ENCODE data around the gene SLC22A16.

Gene SLC22A16

DNA sequence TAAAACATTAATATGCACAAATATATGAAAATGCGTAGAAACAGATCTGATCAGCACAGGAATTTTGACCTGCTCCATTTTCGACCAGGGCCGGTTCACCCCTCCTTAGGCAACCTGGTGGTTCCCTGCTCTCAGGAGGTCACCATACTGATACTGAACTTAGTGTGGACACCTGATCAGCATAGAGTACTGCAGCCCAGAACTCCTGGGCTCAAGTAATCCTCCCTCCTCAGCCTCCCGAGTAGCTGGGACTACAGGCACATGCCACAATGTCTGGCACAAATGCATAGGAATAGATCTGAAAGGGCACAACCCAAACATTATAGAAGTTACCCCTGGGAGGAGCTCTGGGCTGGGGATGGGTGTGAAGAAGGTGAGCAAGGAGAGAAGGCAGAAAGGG lies 36.4 kb downstream of the SLC22A16 start:
- DNase-seq: no peak

DNA sequence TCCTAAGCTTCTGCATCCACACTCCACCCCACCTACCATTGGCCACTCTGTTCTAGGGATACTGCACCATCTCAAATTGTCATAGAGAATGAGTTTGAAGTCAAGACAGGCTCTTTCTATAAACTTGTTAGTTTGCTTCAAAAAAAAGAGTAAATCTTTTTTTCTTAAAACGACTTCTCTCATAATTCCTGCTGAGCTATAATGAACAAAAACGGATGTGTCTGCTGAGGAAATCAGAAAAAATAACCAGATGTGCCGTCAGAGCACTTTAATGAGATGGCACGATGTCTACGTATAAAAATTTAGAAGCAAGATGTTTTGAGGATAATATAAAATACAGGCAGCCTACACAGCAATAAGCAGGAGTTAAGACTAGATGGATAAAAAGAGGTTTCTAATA lies 37.1 kb downstream of the SLC22A16 start:
- no peak for DNase-seq

DNA sequence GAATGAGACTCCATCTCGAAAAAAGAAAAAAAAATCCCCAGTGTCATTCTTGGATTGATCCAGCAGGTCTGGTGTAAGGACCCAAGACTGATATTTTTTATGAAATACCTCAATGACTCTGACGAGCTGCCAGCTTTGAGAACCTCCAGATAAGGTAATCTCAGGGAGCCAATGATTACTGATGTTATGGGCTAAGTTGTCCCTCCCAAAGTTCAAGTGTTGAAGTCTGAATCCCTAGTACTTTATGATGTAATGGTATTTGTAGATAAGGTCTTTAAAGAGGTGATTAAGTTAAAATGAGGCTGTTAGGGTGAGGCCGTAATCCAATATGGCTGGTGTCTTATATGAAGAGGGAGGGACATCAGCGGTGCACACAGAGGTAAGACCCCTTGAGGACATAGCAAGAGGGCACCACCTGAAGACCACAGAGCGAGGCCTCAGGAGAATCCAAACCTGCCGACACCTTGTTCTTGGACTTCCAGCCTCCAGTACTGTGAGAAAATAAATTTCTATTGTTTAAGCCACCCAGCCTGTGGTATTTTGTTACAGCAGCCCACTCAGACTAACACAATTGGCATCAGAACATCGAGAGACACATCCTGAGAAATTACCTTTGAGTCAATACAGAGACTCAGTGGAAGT lies 41.3 kb downstream of the SLC22A16 start:
- no peak for DNase-seq

DNA sequence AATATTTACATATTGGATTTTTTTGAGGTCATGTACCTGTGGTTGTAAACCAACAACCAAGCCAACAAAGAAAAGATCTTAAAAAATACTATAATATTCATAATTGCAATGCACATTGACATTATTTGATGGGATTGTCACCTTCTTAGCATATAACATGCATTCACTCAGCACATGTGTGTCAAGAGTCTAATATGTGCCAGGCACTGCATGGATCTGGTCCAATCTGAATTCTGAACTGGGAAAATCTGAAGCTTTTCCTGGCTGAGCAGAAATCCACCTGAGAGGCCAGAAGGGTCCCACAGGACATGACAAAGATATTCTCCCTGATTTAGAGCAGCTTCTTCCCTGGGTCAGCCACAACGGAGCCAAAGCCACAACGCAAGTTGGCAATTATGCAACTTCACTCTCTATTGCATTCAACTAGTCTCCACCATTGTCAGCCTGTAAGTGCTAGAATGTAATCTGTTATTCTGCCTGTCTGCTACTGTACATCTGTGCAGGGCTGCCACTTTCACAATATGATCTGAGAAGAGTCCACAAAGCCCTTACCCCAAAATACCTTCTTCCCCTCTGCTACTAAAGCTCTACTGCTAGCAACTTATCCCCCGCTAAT lies 44.0 kb downstream of the SLC22A16 start:
- DNase-seq: no peak

DNA sequence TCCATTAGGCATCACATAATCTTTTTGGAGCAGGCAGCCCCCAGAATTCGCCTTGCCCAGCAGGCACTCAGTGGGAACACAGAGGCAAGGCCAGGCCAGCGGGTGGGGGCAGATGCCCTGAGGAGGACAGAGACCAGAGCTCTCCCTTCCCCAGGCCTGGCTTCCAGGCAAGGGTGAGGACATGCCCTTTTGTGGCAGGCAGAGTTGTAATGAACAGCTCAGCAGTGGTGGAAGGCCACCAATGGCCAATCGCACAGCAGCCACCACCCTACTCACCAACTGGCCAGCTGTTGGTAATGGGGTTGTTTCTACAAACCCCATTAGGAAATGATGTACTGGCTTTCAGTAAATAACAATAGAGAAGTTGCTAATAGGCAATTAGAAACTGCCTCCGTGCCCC lies 45.7 kb downstream of the SLC22A16 start:
- no peak for DNase-seq

DNA sequence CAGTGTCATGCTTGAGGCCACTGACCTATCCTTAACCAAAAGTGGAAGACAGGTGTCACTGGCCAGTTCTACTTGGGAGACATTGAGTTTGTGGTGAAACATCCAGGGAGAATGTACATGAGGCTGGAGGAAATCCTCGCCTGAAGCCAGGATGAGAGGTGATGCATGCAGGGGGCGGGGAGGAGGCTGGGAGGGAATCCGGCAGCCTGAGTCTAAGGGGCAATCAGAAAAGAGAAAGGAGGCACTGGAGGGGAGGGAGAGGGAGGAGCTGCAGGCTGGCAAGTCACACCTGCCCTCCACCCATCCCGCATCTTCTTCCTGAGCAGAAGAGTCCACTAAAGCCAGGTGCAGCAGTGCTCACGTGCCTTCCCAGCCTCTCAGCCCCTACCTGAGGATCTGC lies 46.2 kb downstream of the SLC22A16 start:
- no peak for DNase-seq

DNA sequence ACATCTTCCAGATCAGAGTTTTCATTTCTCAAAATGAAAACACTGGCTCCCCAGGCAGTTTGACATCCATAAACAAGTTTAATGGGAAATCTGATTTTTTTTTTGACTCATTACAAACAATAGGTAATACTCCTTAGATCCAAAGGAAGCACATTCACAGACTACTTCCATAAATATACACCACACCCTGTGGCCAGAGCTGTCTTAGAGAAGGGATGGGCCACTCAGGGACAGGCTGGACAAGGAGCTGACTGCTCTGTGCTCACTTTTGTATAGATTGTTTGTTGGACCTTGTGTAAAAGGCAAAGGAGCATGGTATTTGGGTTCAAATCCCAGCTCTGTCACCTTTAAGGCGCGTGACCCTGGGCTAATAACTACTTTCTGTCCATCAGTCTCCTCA lies 48.3 kb downstream of the SLC22A16 start:
- DNase-seq: no peak

DNA sequence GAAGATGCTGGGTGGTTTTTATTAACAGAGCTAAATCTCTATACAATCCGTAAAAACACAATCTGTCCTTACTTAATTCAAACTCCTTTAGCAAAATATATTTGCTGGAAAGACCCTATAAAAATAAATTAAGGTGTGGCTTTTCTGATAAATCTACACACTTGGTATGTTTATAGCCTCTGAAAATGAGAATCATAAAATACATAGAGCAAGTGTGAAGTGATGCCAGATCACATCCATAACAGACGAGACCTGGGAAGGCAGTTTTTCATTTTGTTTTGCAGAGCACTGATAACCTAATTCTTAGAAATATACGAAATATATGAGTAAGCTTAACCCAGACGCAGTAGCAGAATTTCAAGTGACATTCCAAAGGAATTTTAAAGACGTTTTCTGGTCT lies 50.6 kb downstream of the SLC22A16 start:
- DNase-seq: no peak

DNA sequence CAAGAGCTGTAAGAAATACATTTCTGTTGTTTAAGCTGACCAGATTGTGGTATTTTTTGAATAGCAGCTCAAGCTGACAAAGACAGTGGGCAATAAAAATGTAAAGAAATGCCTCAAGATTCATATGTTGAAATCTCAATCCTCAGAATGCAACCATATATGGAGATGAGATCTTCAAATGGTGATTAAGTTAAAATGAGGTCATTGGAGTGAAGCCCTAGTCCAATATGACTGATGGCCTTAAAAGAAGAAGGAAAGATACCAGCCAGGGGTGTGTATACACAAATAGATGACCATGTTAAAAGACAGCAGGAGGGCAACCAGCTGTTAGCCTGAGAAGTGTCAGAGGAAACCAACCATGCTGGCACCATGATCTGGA lies 54.0 kb downstream of the SLC22A16 start:
- DNase-seq: no peak

DNA sequence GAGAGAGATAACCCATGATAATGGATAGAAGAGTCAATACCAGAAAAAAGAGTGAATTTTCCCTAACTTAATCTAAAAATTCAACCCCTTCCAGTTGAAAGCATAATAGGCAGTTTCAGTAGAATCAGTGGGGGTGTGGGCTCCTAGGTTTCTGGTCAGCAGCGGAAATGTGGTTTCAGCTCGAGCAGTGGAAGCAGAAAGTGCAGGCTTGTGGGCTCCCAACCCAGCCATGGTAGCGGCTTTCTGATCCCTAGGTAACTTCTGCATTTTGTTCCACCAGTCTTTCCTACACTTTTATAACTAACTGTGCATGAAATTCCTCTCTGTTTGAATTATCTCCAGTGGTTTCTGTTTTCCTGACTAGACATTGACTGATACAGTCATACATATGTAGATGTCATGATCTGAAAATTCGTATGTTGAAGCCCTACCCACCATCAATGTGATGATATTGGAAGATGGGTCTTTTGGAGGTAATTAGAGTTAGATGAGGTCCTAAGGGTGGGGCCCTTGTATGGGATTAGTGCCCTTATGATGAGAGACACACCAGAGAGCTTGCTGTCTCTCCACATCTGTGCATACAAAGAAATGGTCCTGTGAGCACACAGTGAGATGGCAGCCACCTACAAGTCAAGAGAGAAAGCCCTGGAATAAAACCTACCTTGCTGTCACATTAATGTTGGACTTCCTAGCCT lies 54.5 kb downstream of the SLC22A16 start:
- DNase-seq: no peak

DNA sequence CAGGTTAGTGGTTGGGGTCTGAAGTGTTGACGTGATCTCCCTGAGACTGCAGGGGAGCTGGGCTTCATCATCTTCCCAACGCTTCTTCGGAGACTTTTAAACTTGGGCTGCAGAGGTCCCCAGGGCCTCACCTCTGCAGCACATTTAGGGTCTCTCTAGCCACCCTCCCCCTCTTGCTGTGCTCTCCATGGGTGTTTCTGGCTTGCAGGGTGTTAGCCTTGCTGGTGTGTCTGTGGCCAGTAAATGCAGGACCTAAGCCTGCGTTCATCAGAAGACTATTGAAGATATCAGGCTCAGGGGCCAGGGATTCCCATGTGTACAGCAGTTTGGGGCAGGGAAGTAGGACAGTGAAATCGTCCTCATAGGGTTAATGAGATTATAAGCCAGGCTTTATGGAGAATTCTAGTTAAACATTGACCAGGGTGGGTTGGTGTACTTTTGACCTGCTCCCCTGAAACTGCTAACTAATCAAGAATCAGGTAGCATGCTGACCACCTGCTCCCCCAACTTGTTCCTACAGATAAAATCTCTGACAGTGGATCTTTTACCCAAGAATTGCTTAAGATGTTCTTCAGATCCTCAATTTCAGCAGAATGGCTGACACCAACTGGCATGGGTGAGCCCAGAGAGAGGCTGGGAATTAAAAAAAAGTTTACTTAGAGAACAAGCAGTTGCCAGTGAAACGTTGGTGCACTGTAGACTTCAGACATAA lies 57.2 kb downstream of the SLC22A16 start:
- no peak for DNase-seq

DNA sequence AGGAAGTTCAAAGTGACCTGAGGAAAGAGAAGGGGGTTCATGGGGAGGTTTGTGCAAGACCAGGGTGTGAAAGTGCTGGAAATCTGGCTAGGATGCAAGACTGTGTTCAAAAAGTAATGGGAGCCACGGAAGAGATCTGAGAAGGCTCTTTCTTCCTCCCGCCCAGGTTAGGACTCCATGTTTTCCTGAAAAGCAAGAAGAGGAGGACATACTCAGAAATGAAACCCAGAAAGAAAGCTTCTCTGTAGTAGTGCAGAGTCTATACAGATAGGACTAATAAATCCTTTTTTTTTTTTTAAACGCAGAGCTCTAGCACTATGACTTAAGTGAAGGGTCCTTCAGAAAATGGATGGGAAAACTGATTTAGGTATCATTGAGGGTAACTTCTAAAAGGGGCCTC lies 57.8 kb downstream of the SLC22A16 start:
- DNase-seq: no peak

DNA sequence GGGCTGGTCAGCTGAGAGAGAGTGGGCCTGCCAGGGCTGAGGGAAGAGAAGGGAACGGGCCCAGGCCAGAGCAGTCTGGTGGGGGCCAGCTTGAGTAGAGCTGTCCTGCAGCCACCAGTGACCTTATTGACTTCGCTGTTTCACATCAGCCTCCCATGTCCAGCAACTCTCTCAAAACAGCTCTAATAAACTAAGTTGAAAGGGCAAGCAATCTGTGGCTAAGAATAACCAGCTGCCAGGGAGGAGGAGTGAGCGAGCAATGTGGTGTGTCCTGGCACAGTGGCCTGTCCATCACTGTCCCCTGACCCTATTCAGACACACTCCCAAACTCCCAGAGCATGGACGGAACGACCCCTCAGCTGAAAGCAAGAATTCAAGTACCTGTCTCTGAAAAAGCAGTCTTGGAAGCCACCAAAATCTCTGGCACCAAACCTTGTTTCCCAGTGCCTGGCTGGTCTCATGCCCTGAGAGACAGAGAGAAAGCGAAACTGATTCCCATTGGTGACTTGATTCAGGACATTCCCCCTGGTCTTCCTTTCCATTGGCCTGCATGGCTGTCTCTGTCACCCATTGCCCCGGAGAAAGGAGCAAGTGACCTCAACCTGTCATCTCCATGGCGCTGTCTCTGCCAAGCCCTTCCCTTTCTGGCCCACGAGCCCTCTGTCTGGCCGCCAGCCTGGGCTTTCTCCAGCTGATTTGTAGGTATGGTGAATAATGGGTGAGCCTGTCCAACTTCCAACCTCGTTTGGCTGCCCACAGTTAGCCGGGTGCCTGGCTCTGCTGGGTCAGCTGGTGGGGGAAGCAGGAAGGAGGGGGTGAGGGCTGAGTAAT lies 61.1 kb downstream of the SLC22A16 start, which contains the start of gene DDO:
Gene DDO (minus strand): TSS at position 490 of the 831 bp plus-strand sequence. CDS start 2,113 bp downstream, outside the sequence.
- no peak for DNase-seq

DNA sequence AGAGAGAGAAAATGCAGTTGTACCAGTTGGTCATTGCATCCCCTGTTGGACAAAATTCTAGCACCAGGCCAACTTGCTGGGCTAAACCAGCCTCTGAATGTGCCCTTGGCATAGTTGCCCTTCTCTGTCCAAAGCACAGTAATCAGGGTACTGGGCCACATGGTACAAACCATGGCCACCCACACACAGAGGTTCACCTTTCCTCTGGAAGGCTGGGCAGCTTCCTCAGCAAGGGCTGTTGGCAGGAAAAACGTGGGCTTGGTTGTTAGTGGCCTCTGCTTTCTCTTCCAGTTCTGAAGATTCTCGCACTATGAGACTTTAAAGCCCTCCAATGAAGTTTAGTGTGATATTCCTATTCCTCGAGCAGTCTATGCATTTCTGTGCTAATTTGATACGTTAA lies 61.7 kb downstream of the SLC22A16 start:
- no peak for DNase-seq

DNA sequence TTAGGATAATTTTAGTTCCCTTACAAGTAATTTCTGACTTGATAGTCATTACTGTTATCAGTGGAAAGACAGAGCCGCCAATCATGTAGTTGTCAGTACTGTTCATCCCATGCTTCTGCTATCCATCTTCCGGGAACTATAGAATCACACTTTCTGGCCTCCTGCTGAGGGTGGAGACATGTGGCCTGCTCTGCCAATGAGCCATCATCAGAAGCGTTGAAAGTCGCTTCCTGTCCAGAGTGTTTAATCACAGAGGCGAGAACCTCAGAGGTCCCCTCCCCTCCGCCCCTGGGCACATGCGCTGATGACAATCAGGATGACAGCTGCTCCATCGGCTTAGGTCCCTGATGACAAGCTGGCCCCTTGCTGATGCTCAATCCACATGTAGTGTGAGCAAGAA lies 64.1 kb downstream of the SLC22A16 start:
- DNase-seq: peak; percentile 91

DNA sequence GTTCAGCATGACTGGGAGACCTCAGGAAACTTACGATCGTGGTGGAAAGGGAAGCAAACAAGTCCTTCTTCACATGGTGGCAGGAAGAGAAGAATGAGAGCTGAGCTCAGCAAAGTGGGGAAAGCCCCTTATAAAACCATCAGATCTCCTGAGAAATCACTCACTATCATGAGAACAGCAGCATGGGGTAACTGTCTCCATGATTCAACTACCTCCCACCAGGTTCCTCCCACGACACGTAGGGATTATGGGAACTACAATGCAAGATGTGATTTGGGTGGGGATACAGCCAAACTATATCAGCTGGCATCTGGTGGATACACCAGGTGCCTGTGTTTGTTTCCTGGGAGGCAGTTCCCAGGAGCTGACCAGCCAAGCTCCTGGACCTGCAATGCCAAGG lies 65.9 kb downstream of the SLC22A16 start:
- no peak for DNase-seq

DNA sequence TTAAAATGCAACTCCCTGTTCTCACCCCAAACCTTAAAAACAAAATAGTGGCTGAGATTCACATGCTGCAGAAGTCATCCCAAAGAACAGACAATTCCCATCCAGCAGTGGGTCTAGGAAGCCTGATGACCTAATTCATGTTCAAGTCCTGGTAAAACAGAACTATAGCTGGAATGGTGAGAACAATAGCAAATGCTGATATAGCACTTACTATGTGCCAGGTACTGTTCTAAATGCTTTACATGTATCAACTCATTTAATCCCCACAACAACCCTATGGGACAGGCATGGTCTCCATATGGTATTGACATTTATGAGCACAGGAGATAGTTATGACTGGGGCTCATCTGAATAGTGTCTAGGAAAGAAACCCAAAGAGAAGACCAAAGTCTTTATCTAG lies 66.6 kb downstream of the SLC22A16 start:
- no peak for DNase-seq

DNA sequence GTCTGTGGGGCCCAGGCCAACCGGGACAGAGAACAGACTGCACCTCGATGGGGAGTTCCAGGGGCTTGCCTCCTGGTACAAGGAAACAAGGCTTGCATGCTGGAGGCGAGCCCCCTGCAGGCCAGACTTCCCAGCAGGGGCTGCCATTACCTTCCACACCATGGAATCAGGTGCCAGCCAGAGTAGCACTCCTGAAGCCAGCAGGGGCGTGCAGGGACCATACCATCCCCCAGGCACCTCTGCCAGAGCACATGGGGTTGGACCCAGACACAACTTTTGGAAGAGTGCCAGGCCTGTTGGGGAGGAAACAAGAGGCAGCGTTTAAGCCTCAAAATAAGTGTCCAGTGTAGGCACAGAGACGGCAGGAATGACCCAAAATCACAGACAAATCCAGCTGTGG lies 67.5 kb downstream of the SLC22A16 start:
- DNase-seq: no peak

DNA sequence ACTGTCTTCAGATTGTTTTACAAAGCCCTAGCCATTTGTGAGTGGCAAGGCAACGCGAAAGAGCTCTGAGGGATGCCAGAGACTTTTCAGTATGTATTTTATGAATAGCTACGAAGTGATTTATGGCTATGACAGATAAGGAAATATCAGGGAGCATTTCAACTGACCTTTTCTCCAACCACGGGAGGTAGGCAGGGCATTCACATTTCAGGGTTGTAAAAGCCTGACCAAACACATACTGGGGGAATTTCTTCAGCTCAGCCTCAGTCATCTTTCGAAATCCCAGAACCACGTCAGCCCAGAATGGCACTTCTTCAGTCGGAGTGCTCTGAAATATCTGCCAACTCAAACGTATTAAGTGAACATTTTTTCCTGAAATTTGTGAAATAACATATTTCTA lies 71.8 kb downstream of the SLC22A16 start:
- DNase-seq: no peak

DNA sequence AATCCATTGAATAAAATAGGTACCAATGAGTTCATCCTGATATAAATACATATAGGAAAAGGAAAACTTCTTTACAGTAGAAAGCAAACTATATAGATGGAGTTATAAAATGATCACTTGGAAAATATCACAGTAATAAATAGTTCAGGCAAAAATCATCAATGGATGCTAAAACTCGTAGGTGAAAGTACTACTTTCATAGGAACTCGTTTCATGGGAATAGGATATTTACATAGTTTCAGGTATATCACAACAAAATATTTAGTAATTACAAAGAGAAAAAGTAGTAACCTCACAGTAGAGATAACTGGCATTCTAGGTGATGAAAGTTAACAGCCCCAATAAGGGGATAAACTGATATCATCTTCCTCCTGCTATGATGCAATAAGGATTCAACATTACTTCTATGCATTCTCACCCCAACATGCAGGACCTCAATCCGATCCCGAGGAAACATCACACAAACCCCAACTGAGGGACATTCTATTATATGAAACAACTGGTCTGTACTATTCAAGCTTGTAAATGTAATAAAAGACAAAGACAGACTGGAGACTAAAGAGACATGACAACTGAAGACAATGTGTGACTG lies 74.7 kb downstream of the SLC22A16 start:
- DNase-seq: no peak

DNA sequence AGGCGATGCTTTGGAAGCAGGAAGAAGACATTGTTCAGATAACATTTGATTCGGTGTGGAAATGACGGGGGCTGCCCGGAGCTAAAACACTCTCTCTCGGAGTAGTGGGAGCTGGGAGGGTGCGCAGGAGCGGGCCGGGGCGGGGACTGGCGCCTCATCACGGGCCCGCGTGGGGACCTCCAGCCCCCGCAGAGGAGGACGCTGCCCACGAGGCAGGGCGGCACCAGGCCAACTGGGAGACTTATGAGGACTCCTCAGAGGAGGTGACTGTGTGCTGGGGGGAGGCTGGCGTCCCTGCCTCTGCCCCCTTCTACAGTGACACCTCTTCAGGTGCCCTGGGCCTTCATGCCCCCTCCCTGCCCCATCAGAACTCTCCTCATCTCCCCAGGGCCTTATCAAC lies 76.2 kb downstream of the SLC22A16 start:
- no peak for DNase-seq
